ENCODE data around the gene GOLGA6A.
"Not testable (repeated sequence)": the region's sequence is repeated elsewhere in the genome, so short reads cannot be mapped to it uniquely, and the experiment has no call there.

The GOLGA6A gene

GRCh38 chr15:74052271-74053260 is 29.8 kb downstream of the GOLGA6A start:
- DNase-seq, result not testable (repeated sequence)

- peak; percentile 31 for DNase-seq
Measured at GRCh38 chr15:74050556-74051234, 31.7 kb downstream of the GOLGA6A start.

GRCh38 chr15:74050127-74050526 is 32.2 kb downstream of the GOLGA6A start:
- no peak for DNase-seq

- no peak for DNase-seq
Measured at GRCh38 chr15:74046275-74046674, 36.1 kb downstream of the GOLGA6A start.

GRCh38 chr15:74045636-74046274 is 36.6 kb downstream of the GOLGA6A start:
- DNase-seq, result no peak

- DNase-seq, result no peak
Measured at GRCh38 chr15:74045184-74045583, 37.2 kb downstream of the GOLGA6A start.

- no peak for DNase-seq
Measured at GRCh38 chr15:74044267-74045110, 37.9 kb downstream of the GOLGA6A start.

GRCh38 chr15:74043425-74044266 is 38.7 kb downstream of the GOLGA6A start:
- no peak for DNase-seq

- DNase-seq, result no peak
Measured at GRCh38 chr15:74042603-74043424, 39.5 kb downstream of the GOLGA6A start.

GRCh38 chr15:74041777-74042435 is 40.4 kb downstream of the GOLGA6A start:
- DNase-seq, result no peak

- DNase-seq, result peak; percentile 54
Measured at GRCh38 chr15:74041311-74041756, 41.0 kb downstream of the GOLGA6A start.

GRCh38 chr15:74040109-74040850 is 42.1 kb downstream of the GOLGA6A start:
- DNase-seq, result peak; percentile 99

- DNase-seq, result no peak
Measured at GRCh38 chr15:74039656-74040010, 42.7 kb downstream of the GOLGA6A start.

- DNase-seq, result peak; percentile 42
Measured at GRCh38 chr15:74038707-74039655, 43.4 kb downstream of the GOLGA6A start.

GRCh38 chr15:74037171-74038117 is 44.9 kb downstream of the GOLGA6A start:
- DNase-seq, result no peak

- DNase-seq, result peak; percentile 72
Measured at GRCh38 chr15:74036271-74037170, 45.8 kb downstream of the GOLGA6A start.
